Mucosa of rectum (tissue), 2 donors: Measurements from ENCODE around the gene IRF2BP1.

Experiments used
- H3K27ac ChIP-seq, 2 donors: one replicate each; pipeline ENCODE4 v1.7.0; 2013; ENCODE audit warnings: inconsistent platforms in 2 of 2, low read depth in 2 of 2, low read length in 2 of 2
- H3K27me3 ChIP-seq, 2 donors: one replicate each; pipeline ENCODE4 v1.7.0; 2013; ENCODE audit warnings: low read length in 2 of 2; ENCODE audit not compliant: control insufficient read depth in 2 of 2, insufficient read depth in 2 of 2
- H3K36me3 ChIP-seq, 2 donors: one replicate each; pipeline ENCODE4 v1.7.0; 2013; ENCODE audit warnings: low read length in 2 of 2; ENCODE audit not compliant: control insufficient read depth in 2 of 2, insufficient read depth in 2 of 2
- H3K4me1 ChIP-seq, 2 donors: one replicate each; pipeline ENCODE4 v1.7.0; 2013; ENCODE audit warnings: low read length in 2 of 2, mild to moderate bottlenecking in 1 of 2; ENCODE audit not compliant: control insufficient read depth in 2 of 2, insufficient read depth in 2 of 2
- H3K4me3 ChIP-seq, 2 donors: one replicate each; pipeline ENCODE4 v1.7.0; 2013; ENCODE audit warnings: low read length in 2 of 2
- H3K9ac ChIP-seq, 2 donors: one replicate each; pipeline ENCODE4 v1.7.0; 2013; ENCODE audit warnings: low read length in 2 of 2, low read depth in 1 of 2, mild to moderate bottlenecking in 1 of 2
- H3K9me3 ChIP-seq, 2 donors: one replicate each; pipeline ENCODE4 v1.7.0; 2013; ENCODE audit warnings: low read length in 2 of 2; ENCODE audit not compliant: control insufficient read depth in 2 of 2
- donor health status: healthy.
- donor health status: Normal muscosa, but diverticular disease.

The IRF2BP1 gene

GRCh38 chr19:45862564-45863334 is 23.2 kb downstream of the IRF2BP1 start, which contains the start of gene SYMPK:
TSS of gene SYMPK (minus strand) at chr19:45863147. CDS start at chr19:45854495, 8,652 bp downstream.
- Histone ChIP-seq H3K4me3 (peak within 1 kb of the TSS; percentile 89 to 96), H3K27ac (peak within 1 kb of the TSS; percentile 84 to 96), H3K9ac (peak within 1 kb of the TSS; percentile 82 to 86), H3K36me3 (peaks cover 5 to 10% of the 10 kb centered on the region in 2 donors), H3K4me1 (peaks cover 15 to 20% of the 10 kb centered on the region in 2 donors), H3K27me3 (no peaks in the 10 kb centered on the region), H3K9me3 (no peaks in the 10 kb centered on the region)

GRCh38 chr19:45862271-45862563 is 23.7 kb downstream of the IRF2BP1 start:
- H3K27me3 ChIP-seq: no peaks in the 10 kb centered on the region
- H3K9ac ChIP-seq: peak overlapping the region; percentile 82 to 85
- H3K4me1 ChIP-seq: peaks cover 15 to 20% of the 10 kb centered on the region in 2 donors
- H3K9me3 ChIP-seq: no peaks in the 10 kb centered on the region
- H3K36me3 ChIP-seq: peaks cover 5 to 10% of the 10 kb centered on the region in 2 donors
- peak overlapping the region; percentile 84 to 96 for H3K27ac ChIP-seq
- peak overlapping the region; percentile 89 to 96 for H3K4me3 ChIP-seq

GRCh38 chr19:45860359-45861259 is 25.3 kb downstream of the IRF2BP1 start:
- H3K4me1 ChIP-seq: peaks cover 13 to 15% of the 10 kb centered on the region in 2 donors
- H3K9ac ChIP-seq: no peak overlapping the region
- no peak overlapping the region for H3K27ac ChIP-seq
- H3K9me3 ChIP-seq: no peaks in the 10 kb centered on the region
- no peaks in the 10 kb centered on the region for H3K27me3 ChIP-seq
- peaks cover 5 to 15% of the 10 kb centered on the region in 2 donors for H3K36me3 ChIP-seq
- H3K4me3 ChIP-seq: no peak overlapping the region

GRCh38 chr19:45854167-45854778 is 31.7 kb downstream of the IRF2BP1 start:
- H3K27ac ChIP-seq: no peak overlapping the region
- peaks cover 27 to 53% of the 10 kb centered on the region in 2 donors for H3K36me3 ChIP-seq
- H3K4me3 ChIP-seq: no peak overlapping the region
- H3K9me3 ChIP-seq: no peaks in the 10 kb centered on the region
- H3K9ac ChIP-seq: no peak overlapping the region
- H3K4me1 ChIP-seq: no peaks in the 10 kb centered on the region
- H3K27me3 ChIP-seq: no peaks in the 10 kb centered on the region

- Histone ChIP-seq H3K27me3 (no peaks in the 10 kb centered on the region), H3K9ac (no peak overlapping the region), H3K4me3 (no peak overlapping the region), H3K9me3 (no peaks in the 10 kb centered on the region), H3K36me3 (peaks cover 36 to 61% of the 10 kb centered on the region in 2 donors), H3K27ac (no peak overlapping the region), H3K4me1 (no peaks in the 10 kb centered on the region)
Measured at GRCh38 chr19:45852983-45853382, 33.0 kb downstream of the IRF2BP1 start.

GRCh38 chr19:45852145-45852750 is 33.7 kb downstream of the IRF2BP1 start:
- Histone ChIP-seq H3K36me3 (peaks cover 42 to 68% of the 10 kb centered on the region in 2 donors), H3K9ac (no peak overlapping the region), H3K4me3 (no peak overlapping the region), H3K27me3 (no peaks in the 10 kb centered on the region), H3K27ac (no peak overlapping the region), H3K4me1 (no peaks in the 10 kb centered on the region), H3K9me3 (no peaks in the 10 kb centered on the region)

GRCh38 chr19:45848922-45849321 is 37.0 kb downstream of the IRF2BP1 start:
- peaks cover 55 to 71% of the 10 kb centered on the region in 2 donors for H3K36me3 ChIP-seq
- no peak overlapping the region for H3K4me3 ChIP-seq
- H3K9ac ChIP-seq: no peak overlapping the region
- H3K9me3 ChIP-seq: no peaks in the 10 kb centered on the region
- no peaks in the 10 kb centered on the region for H3K27me3 ChIP-seq
- H3K27ac ChIP-seq: no peak overlapping the region
- H3K4me1 ChIP-seq: no peaks in the 10 kb centered on the region

GRCh38 chr19:45847663-45848062 is 38.3 kb downstream of the IRF2BP1 start:
- Histone ChIP-seq H3K27ac (no peak overlapping the region), H3K9me3 (no peaks in the 10 kb centered on the region), H3K9ac (no peak overlapping the region), H3K4me1 (no peaks in the 10 kb centered on the region), H3K36me3 (peaks cover 62 to 71% of the 10 kb centered on the region in 2 donors), H3K27me3 (no peaks in the 10 kb centered on the region), H3K4me3 (no peak overlapping the region)

- Histone ChIP-seq H3K4me3 (no peak overlapping the region), H3K27ac (no peak overlapping the region), H3K27me3 (no peaks in the 10 kb centered on the region), H3K9ac (no peak overlapping the region), H3K9me3 (no peaks in the 10 kb centered on the region), H3K4me1 (no peaks in the 10 kb centered on the region), H3K36me3 (peaks cover 42 to 67% of the 10 kb centered on the region in 2 donors)
Measured at GRCh38 chr19:45842198-45842597, 43.7 kb downstream of the IRF2BP1 start.
